HG03108 (cell line): ENCODE results near the gene SEC14L1.

Source experiments
- ATAC-seq: cut with Tn5 transposase; IDR thresholded peaks from one replicate; pipeline ENCODE4 v1.9.1; 2021; ENCODE audit warnings: moderate library complexity; ENCODE audit not compliant: unreplicated experiment

SEC14L1 gene

GRCh38 chr17:77160875-77161530, 20.2 kb downstream of the SEC14L1 start:
- no peak for ATAC-seq

GRCh38 chr17:77161953-77162352, 21.2 kb downstream of the SEC14L1 start:
- no peak for ATAC-seq

- ATAC-seq = no peak
Observed at GRCh38 chr17:77163001-77163400, 22.2 kb downstream of the SEC14L1 start.

GRCh38 chr17:77163511-77164280, 22.9 kb downstream of the SEC14L1 start:
- ATAC-seq = no peak

GRCh38 chr17:77164483-77165091, 23.8 kb downstream of the SEC14L1 start:
- no peak for ATAC-seq

GRCh38 chr17:77165577-77165976, 24.8 kb downstream of the SEC14L1 start:
- ATAC-seq = no peak

GRCh38 chr17:77167472-77168306, 26.9 kb downstream of the SEC14L1 start:
- ATAC-seq = no peak

GRCh38 chr17:77173104-77173503, 32.3 kb downstream of the SEC14L1 start:
- ATAC-seq = no peak

- no peak for ATAC-seq
Observed at GRCh38 chr17:77174928-77175661, 34.3 kb downstream of the SEC14L1 start.

- no peak for ATAC-seq
Observed at GRCh38 chr17:77177002-77177741, 36.4 kb downstream of the SEC14L1 start.

GRCh38 chr17:77178050-77178449, 37.3 kb downstream of the SEC14L1 start:
- ATAC-seq = no peak

GRCh38 chr17:77178563-77178962, 37.8 kb downstream of the SEC14L1 start:
- ATAC-seq = no peak

- ATAC-seq = no peak
Observed at GRCh38 chr17:77180503-77181357, 40.0 kb downstream of the SEC14L1 start.

- no peak for ATAC-seq
Observed at GRCh38 chr17:77182205-77183172, 41.7 kb downstream of the SEC14L1 start.

GRCh38 chr17:77184474-77184873, 43.7 kb downstream of the SEC14L1 start:
- ATAC-seq = no peak

GRCh38 chr17:77185137-77185536, 44.4 kb downstream of the SEC14L1 start:
- no peak for ATAC-seq

- no peak for ATAC-seq
Observed at GRCh38 chr17:77186141-77186604, 45.4 kb downstream of the SEC14L1 start.
